GM18519 (cell line): ENCODE measurements around the gene MYH13.

Experiments
- ATAC-seq: cut with Tn5 transposase; IDR thresholded peaks from one replicate; pipeline ENCODE4 v1.9.1; 2021; ENCODE audit warnings: mild to moderate bottlenecking, moderate library complexity; ENCODE audit not compliant: unreplicated experiment, low FRiP score

Gene MYH13

GRCh38 chr17:10352893-10353292, 19.9 kb downstream of the MYH13 start:
- ATAC-seq: no peak

GRCh38 chr17:10349403-10349802, 23.4 kb downstream of the MYH13 start:
- ATAC-seq: no peak

- ATAC-seq: no peak
Observed at GRCh38 chr17:10344816-10345215, 28.0 kb downstream of the MYH13 start.

GRCh38 chr17:10339051-10339450, 33.8 kb downstream of the MYH13 start:
- ATAC-seq: no peak

- no peak for ATAC-seq
Observed at GRCh38 chr17:10337976-10338375, 34.8 kb downstream of the MYH13 start.

GRCh38 chr17:10337136-10337535, 35.7 kb downstream of the MYH13 start:
- ATAC-seq: no peak

- no peak for ATAC-seq
Observed at GRCh38 chr17:10336393-10336792, 36.4 kb downstream of the MYH13 start.

GRCh38 chr17:10332515-10332914, 40.3 kb downstream of the MYH13 start:
- no peak for ATAC-seq

GRCh38 chr17:10328971-10329923, 43.6 kb downstream of the MYH13 start:
- no peak for ATAC-seq

- ATAC-seq: no peak
Observed at GRCh38 chr17:10328206-10328605, 44.6 kb downstream of the MYH13 start.

- no peak for ATAC-seq
Observed at GRCh38 chr17:10327640-10328039, 45.2 kb downstream of the MYH13 start.

GRCh38 chr17:10325031-10325695, 47.6 kb downstream of the MYH13 start:
- ATAC-seq: no peak

- no peak for ATAC-seq
Observed at GRCh38 chr17:10323812-10324610, 48.8 kb downstream of the MYH13 start.

- no peak for ATAC-seq
Observed at GRCh38 chr17:10318535-10318934, 54.3 kb downstream of the MYH13 start.

- no peak for ATAC-seq
Observed at GRCh38 chr17:10317543-10317834, 55.3 kb downstream of the MYH13 start.

GRCh38 chr17:10316801-10317542, 55.8 kb downstream of the MYH13 start:
- ATAC-seq: no peak

- no peak for ATAC-seq
Observed at GRCh38 chr17:10314329-10314728, 58.5 kb downstream of the MYH13 start.

- no peak for ATAC-seq
Observed at GRCh38 chr17:10313037-10313672, 59.7 kb downstream of the MYH13 start.

- no peak for ATAC-seq
Observed at GRCh38 chr17:10311131-10311530, 61.7 kb downstream of the MYH13 start.
